Cardiac muscle cell (in vitro differentiated cells and primary cell): ENCODE results near the gene SMPX. TPM values are rescaled to one million over a fixed set of nuclear protein-coding genes. Genes with fewer than 3 reads are reported as not detected.

Source experiments
- DNase-seq, 2 donors: peaks; one replicate each; pipeline versions ENCODE4 v3.0.0 to v3.0.0-alpha.2; 2010 to 2017; ENCODE audit warnings: low read depth in 1 of 2, low spot score in 1 of 2
- H3K27ac ChIP-seq: fragments of 200-600 bp; sonication (generic); 2 replicates; pipeline ENCODE4 v1.5.1; 2016
- H3K27me3 ChIP-seq: fragments of 200-600 bp; sonication (generic); 2 replicates; pipeline ENCODE4 v1.6.0; 2016; ENCODE audit warnings: control low read depth
- H3K36me3 ChIP-seq: fragments of 200-600 bp; sonication (generic); 2 replicates; pipeline ENCODE4 v1.5.1; 2016; ENCODE audit warnings: control low read depth
- H3K4me1 ChIP-seq: fragments of 200-600 bp; sonication (generic); 2 replicates; pipeline ENCODE4 v1.8.1; 2017; ENCODE audit warnings: low read depth, mild to moderate bottlenecking, mixed run types
- H3K4me3 ChIP-seq: fragments of 200-600 bp; sonication (generic); 2 replicates; pipeline ENCODE4 v1.5.1; 2016; ENCODE audit warnings: mild to moderate bottlenecking
- H3K9me3 ChIP-seq: fragments of 200-600 bp; sonication (generic); 2 replicates; pipeline ENCODE4 v1.5.1; 2017; ENCODE audit warnings: low read depth, mild to moderate bottlenecking, control low read depth
- CTCF ChIP-seq: IDR thresholded peaks from 2 replicates; pipeline ENCODE4 v1.5.1; 2012; ENCODE audit warnings: low read depth, mild to moderate bottlenecking, low read length
- polyA plus RNA-seq: library from polyadenylated mRNA; unstranded; fragments of >200 nt; fragmentation: Nextera tagmentation; extraction: Ambion mirVana; gene quantifications from 2 replicates; pipeline ENCODE4 v1.2.1, GENCODE V29; 2016
- total RNA-seq: library from RNA; depleted of rRNA; stranded (reverse); fragments of >200 nt; gene quantifications from 2 replicates; pipeline ENCODE4 v1.2.3, GENCODE V29; 2016

SMPX gene
- total and polyA plus RNA-seq, 2 experiments from 2014 or later, result 402 to 1,072 TPM

- H3K4me1 ChIP-seq, result no peaks in the 10 kb centered on the region
- DNase-seq, result no peak
- no peaks in the 10 kb centered on the region for H3K27me3 ChIP-seq
- H3K36me3 ChIP-seq, result peaks cover 17% of the 10 kb centered on the region
- no peak overlapping the region for H3K27ac ChIP-seq
- H3K9me3 ChIP-seq, result no peaks in the 10 kb centered on the region
- no peak overlapping the region for H3K4me3 ChIP-seq
- no peak for TF ChIP-seq CTCF
Observed at GRCh38 chrX:21705225-21705624, 52.7 kb downstream of the SMPX start.

- Histone ChIP-seq H3K4me3 (no peak overlapping the region), H3K4me1 (no peaks in the 10 kb centered on the region), H3K9me3 (no peaks in the 10 kb centered on the region), H3K36me3 (peaks cover 17% of the 10 kb centered on the region), H3K27me3 (no peaks in the 10 kb centered on the region), H3K27ac (no peak overlapping the region)
- TF ChIP-seq CTCF, result no peak
- no peak for DNase-seq
Observed at GRCh38 chrX:21702725-21703124, 55.2 kb downstream of the SMPX start.

- Histone ChIP-seq H3K4me3 (no peak overlapping the region), H3K36me3 (peaks cover 15% of the 10 kb centered on the region), H3K27ac (no peak overlapping the region), H3K27me3 (no peaks in the 10 kb centered on the region), H3K9me3 (no peaks in the 10 kb centered on the region), H3K4me1 (no peaks in the 10 kb centered on the region)
- no peak for TF ChIP-seq CTCF
- no peak for DNase-seq
Observed at GRCh38 chrX:21700967-21701366, 56.9 kb downstream of the SMPX start.

DNA sequence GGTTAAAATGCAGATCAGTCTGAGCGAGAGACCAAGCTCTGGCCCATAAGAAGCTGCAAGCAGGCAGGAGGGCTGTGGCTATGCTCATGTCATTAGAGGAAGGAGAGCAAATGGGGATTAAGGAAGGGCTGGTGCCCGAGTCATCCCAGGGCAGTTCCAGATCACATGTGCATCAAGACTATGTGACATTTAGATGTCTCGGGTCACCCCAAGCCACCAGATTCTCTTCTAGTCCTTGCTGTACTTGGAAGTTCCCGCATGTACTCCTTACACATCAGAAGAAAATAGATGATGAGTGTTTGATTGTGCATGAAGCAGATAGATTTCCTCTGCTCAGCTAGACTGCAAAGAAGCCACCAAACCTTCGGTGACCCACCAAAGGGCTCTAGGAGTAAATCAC lies 57.6 kb downstream of the SMPX start:
- Histone ChIP-seq H3K27me3 (no peaks in the 10 kb centered on the region), H3K27ac (no peak overlapping the region), H3K36me3 (peaks cover 8% of the 10 kb centered on the region), H3K4me3 (no peak overlapping the region), H3K4me1 (no peaks in the 10 kb centered on the region), H3K9me3 (no peaks in the 10 kb centered on the region)
- no peak for DNase-seq
- no peak for TF ChIP-seq CTCF

DNA sequence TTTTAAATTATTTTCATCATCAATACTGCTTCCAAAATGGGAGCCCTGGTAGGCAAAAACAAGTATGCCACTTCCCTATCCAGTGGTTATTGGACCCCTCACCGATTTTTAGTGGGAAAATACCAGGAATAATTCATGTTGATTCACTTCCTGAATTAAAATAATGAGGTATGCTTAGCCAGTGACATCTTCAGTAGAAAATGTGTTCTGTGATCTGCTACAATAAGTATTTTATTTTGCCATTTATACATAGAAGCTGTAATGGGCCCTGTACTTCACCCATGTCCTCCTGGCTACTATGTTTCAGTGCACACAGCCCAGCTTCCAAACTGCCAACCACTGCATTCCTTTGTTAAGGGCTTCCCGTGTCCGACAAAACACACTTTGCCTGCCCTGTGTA lies 58.8 kb downstream of the SMPX start:
- Histone ChIP-seq H3K27ac (no peak overlapping the region), H3K4me1 (no peaks in the 10 kb centered on the region), H3K27me3 (no peaks in the 10 kb centered on the region), H3K36me3 (no peaks in the 10 kb centered on the region), H3K9me3 (no peaks in the 10 kb centered on the region), H3K4me3 (no peak overlapping the region)
- no peak for DNase-seq
- no peak for TF ChIP-seq CTCF

- Histone ChIP-seq H3K4me1 (no peaks in the 10 kb centered on the region), H3K27me3 (no peaks in the 10 kb centered on the region), H3K9me3 (no peaks in the 10 kb centered on the region), H3K27ac (no peak overlapping the region), H3K36me3 (no peaks in the 10 kb centered on the region), H3K4me3 (no peak overlapping the region)
- no peak for DNase-seq
- no peak for TF ChIP-seq CTCF
Observed at GRCh38 chrX:21698272-21698671, 59.6 kb downstream of the SMPX start.
